A549 (cell line): ENCODE data around the gene FAT3.

Experiments used
- CBX2 ChIP-seq: fragments of 200-600 bp; sonication (generic); IDR thresholded peaks from 2 replicates; pipeline ENCODE4 v1.6.1; 2016; ENCODE audit warnings: low read depth, mild to moderate bottlenecking, borderline replicate concordance
- CBX8 ChIP-seq: fragments of 200-600 bp; sonication (generic); IDR thresholded peaks from 2 replicates; pipeline ENCODE4 v1.6.1; 2016
- MAFK ChIP-seq: fragments of 450-650 bp; IDR thresholded peaks from 2 replicates; pipeline ENCODE4 v1.6.1; 2014; ENCODE audit not compliant: partially characterized antibody
- NFE2L2 ChIP-seq: fragments of 150-350 bp; conservative IDR thresholded peaks from 2 replicates; pipeline ENCODE4 v1.6.1; 2014; ENCODE audit warnings: low read length
- POLR2A ChIP-seq: IDR thresholded peaks from 2 replicates; pipeline ENCODE4 v1.6.1; 2012; ENCODE audit warnings: mild to moderate bottlenecking, low read length
- RAD21 ChIP-seq, 2 experiments: fragments of >200 bp in 1 of 2; sonication (Bioruptor Twin) in 1 of 2; formaldehyde crosslinking in 1 of 2; IDR thresholded peaks in 1 of 2; conservative IDR thresholded peaks in 1 of 2; 2 replicates in 1 of 2; 3 replicates in 1 of 2; pipeline ENCODE4 v1.6.1; 2012 to 2018; ENCODE audit warnings: inconsistent platforms in 1 of 2
- REST ChIP-seq: fragments of 200-600 bp; sonication (generic); IDR thresholded peaks from 2 replicates; pipeline ENCODE4 v1.6.1; 2016; ENCODE audit warnings: antibody characterized with exemption, mild to moderate bottlenecking, moderate library complexity
- SMC3 ChIP-seq: fragments of >200 bp; sonication (Bioruptor Twin); formaldehyde crosslinking; IDR thresholded peaks from 3 replicates; pipeline ENCODE4 v1.6.1; 2018; ENCODE audit warnings: inconsistent platforms
- TP53 ChIP-seq: fragments of 250-450 bp; sonication (Bioruptor Pico); IDR thresholded peaks from 2 replicates; pipeline ENCODE4 v1.5.0; 2021; ENCODE audit warnings: mild to moderate bottlenecking, moderate library complexity
- ZFP36 ChIP-seq: fragments of 450-650 bp; IDR thresholded peaks from 2 replicates; pipeline ENCODE4 v1.6.1; 2014; ENCODE audit warnings: borderline replicate concordance; ENCODE audit not compliant: partially characterized antibody
- ZSCAN20 ChIP-seq: fragments of 250-450 bp; sonication (Bioruptor Pico); IDR thresholded peaks from 2 replicates; pipeline ENCODE4 v1.8.0; 2022; ENCODE audit warnings: mild to moderate bottlenecking, moderate library complexity
- TF ChIP-seq, protein P1 (sequence below): fragments of >200 bp; sonication (Bioruptor Twin); formaldehyde crosslinking; IDR thresholded peaks from 3 replicates; pipeline ENCODE4 v1.5.1; 2016
- TF ChIP-seq, protein P2 (sequence below): fragments of 450-650 bp; IDR thresholded peaks from 2 replicates; pipeline ENCODE4 v1.6.1; 2014; ENCODE audit warnings: antibody characterized with exemption

DNA sequence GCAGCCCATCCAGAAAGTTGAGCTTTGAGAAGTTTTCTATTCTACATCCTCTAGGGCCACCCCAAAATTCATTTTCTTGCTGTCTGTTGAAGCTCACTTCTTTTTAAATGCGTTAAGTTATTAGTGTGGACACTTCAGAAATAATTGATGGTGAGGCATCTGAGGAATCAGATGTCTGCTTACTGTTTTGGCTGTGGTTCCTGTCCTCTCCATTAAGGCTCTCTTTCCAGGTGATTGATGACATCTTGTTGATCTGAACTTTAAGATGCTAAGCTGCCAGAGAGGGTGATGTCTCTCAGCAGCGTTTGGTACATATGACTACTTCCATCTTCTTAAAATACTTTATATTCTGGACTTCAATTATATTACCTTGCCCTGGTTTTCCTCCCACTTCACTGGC is 45.2 kb downstream of the FAT3 start:
- no peak for TF ChIP-seq NFE2L2
- TF ChIP-seq, protein P1, sequence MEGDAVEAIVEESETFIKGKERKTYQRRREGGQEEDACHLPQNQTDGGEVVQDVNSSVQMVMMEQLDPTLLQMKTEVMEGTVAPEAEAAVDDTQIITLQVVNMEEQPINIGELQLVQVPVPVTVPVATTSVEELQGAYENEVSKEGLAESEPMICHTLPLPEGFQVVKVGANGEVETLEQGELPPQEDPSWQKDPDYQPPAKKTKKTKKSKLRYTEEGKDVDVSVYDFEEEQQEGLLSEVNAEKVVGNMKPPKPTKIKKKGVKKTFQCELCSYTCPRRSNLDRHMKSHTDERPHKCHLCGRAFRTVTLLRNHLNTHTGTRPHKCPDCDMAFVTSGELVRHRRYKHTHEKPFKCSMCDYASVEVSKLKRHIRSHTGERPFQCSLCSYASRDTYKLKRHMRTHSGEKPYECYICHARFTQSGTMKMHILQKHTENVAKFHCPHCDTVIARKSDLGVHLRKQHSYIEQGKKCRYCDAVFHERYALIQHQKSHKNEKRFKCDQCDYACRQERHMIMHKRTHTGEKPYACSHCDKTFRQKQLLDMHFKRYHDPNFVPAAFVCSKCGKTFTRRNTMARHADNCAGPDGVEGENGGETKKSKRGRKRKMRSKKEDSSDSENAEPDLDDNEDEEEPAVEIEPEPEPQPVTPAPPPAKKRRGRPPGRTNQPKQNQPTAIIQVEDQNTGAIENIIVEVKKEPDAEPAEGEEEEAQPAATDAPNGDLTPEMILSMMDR = no peak
- no peak for TF ChIP-seq CBX2
- TF ChIP-seq SMC3 = no peak
- TF ChIP-seq MAFK = no peak
- TF ChIP-seq POLR2A = no peak
- TF ChIP-seq TP53 (CRISPR knock-in tag) = no peak
- no peak for TF ChIP-seq ZSCAN20
- TF ChIP-seq ZFP36 = no peak
- no peak for TF ChIP-seq CBX8
- TF ChIP-seq REST = no peak
- no peak for TF ChIP-seq RAD21 (conservative IDR thresholded peaks at IDR 0.05 in 1 of 2, IDR thresholded peaks at IDR 0.05 in 1 of 2)
- TF ChIP-seq, protein P2, sequence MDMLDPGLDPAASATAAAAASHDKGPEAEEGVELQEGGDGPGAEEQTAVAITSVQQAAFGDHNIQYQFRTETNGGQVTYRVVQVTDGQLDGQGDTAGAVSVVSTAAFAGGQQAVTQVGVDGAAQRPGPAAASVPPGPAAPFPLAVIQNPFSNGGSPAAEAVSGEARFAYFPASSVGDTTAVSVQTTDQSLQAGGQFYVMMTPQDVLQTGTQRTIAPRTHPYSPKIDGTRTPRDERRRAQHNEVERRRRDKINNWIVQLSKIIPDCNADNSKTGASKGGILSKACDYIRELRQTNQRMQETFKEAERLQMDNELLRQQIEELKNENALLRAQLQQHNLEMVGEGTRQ = no peak
